Astrocyte (in vitro differentiated cells and primary cell): ENCODE results near the gene PLXNA3. TPM values are rescaled to one million over a fixed set of nuclear protein-coding genes. Genes with fewer than 3 reads are reported as not detected.

Experiments
- DNase-seq: peaks from one replicate; pipeline ENCODE4 v3.0.0-alpha.2; 2010; ENCODE audit warnings: low read depth
- FAIRE-seq: peaks from 2 replicates; lab custom pipeline; 2011; peaks lifted over from hg19 to GRCh38; lab: Jason Lieb, UNC
- H2AFZ ChIP-seq: 2 replicates; pipeline ENCODE4 v1.6.0; 2012; ENCODE audit warnings: low read depth, low read length, inconsistent platforms
- H3K27ac ChIP-seq: 2 replicates; pipeline ENCODE4 v1.5.1; 2011; ENCODE audit warnings: low read depth, low read length, inconsistent platforms
- H3K27me3 ChIP-seq: 2 replicates; pipeline ENCODE4 v1.6.0; 2011; ENCODE audit warnings: low read length, inconsistent platforms; ENCODE audit not compliant: insufficient read depth
- H3K36me3 ChIP-seq: 2 replicates; pipeline ENCODE4 v1.5.1; 2011; ENCODE audit warnings: low read length, inconsistent platforms; ENCODE audit not compliant: insufficient read depth
- H3K4me1 ChIP-seq: 2 replicates; pipeline ENCODE4 v1.5.1; 2011; ENCODE audit warnings: low read length, inconsistent platforms; ENCODE audit not compliant: insufficient read depth
- H3K4me2 ChIP-seq: 2 replicates; pipeline ENCODE4 v1.6.0; 2012; ENCODE audit warnings: low read length, inconsistent platforms
- H3K4me3 ChIP-seq: 2 replicates; pipeline ENCODE4 v1.5.1; 2011; ENCODE audit warnings: low read depth, mild to moderate bottlenecking, low read length, inconsistent platforms; ENCODE audit not compliant: insufficient read depth
- H3K79me2 ChIP-seq: 2 replicates; pipeline ENCODE4 v1.6.0; 2012; ENCODE audit warnings: mild to moderate bottlenecking, low read length, inconsistent platforms; ENCODE audit not compliant: insufficient read depth
- H3K9ac ChIP-seq: 2 replicates; pipeline ENCODE4 v1.6.0; 2012; ENCODE audit warnings: mild to moderate bottlenecking, low read length, inconsistent platforms
- H3K9me3 ChIP-seq: 2 replicates; pipeline ENCODE4 v1.5.1; 2012; ENCODE audit warnings: low read depth, mild to moderate bottlenecking, low read length, inconsistent platforms; ENCODE audit not compliant: insufficient read depth
- H4K20me1 ChIP-seq: 2 replicates; pipeline ENCODE4 v1.6.0; 2012; ENCODE audit warnings: low read length, inconsistent platforms; ENCODE audit not compliant: insufficient read depth
- H3K27ac Mint-ChIP-seq: one replicate; pipeline ENCODE4 v1.8.0; 2021; ENCODE audit warnings: mild to moderate bottlenecking, mixed read lengths; ENCODE audit not compliant: unreplicated experiment
- H3K27me3 Mint-ChIP-seq: one replicate; pipeline ENCODE4 v1.8.0; 2021; ENCODE audit warnings: low read depth, mixed read lengths; ENCODE audit not compliant: unreplicated experiment
- H3K36me3 Mint-ChIP-seq: one replicate; pipeline ENCODE4 v1.8.0; 2021; ENCODE audit warnings: low read depth, mixed read lengths; ENCODE audit not compliant: unreplicated experiment
- H3K4me1 Mint-ChIP-seq: one replicate; pipeline ENCODE4 v1.8.0; 2021; ENCODE audit warnings: low read depth, mixed read lengths; ENCODE audit not compliant: unreplicated experiment
- H3K4me3 Mint-ChIP-seq: one replicate; pipeline ENCODE4 v1.8.0; 2021; ENCODE audit warnings: mild to moderate bottlenecking, moderate library complexity, mixed read lengths; ENCODE audit not compliant: unreplicated experiment
- H3K9me3 Mint-ChIP-seq: one replicate; pipeline ENCODE4 v1.8.0; 2021; ENCODE audit warnings: mild to moderate bottlenecking, mixed read lengths; ENCODE audit not compliant: unreplicated experiment
- EZH2 ChIP-seq: IDR thresholded peaks from 2 replicates; pipeline ENCODE4 v1.6.1; 2012; ENCODE audit warnings: mild to moderate bottlenecking, low read length, inconsistent platforms; ENCODE audit not compliant: insufficient read depth
- total RNA-seq: library from RNA; stranded (reverse); gene quantifications from 2 replicates; pipeline ENCODE4 v1.2.1, GENCODE V29; 2021
- TF ChIP-seq, protein P1 (sequence below): IDR thresholded peaks from 2 replicates; pipeline ENCODE4 v1.5.1; 2011; ENCODE audit warnings: low read depth, mild to moderate bottlenecking, inconsistent platforms, low read length, moderate library complexity; ENCODE audit not compliant: insufficient read depth

PLXNA3 gene
- total RNA-seq, 1 donor from 2014 or later, result 117 TPM

DNA sequence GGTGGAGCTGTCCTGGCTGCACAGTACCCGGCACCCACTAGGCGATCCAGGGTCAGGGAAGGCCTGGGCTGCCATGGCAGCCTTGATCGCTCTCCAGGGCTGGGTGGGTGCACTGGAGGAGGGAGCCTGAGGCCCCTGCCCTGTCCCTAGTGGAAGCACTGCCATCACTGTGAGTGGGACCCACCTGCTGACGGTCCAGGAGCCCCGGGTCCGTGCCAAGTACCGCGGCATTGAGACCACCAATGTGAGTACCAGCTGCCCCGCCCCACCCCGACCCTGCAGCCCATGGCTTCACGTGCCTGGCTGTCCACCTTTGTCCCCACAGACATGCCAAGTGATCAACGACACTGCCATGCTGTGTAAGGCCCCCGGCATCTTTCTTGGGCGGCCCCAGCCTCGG, 8.8 kb downstream of the PLXNA3 start:
- Mint-ChIP-seq H3K27ac (no peak overlapping the region), H3K9me3 (no peaks in the 10 kb centered on the region), H3K4me1 (no peaks in the 10 kb centered on the region), H3K4me3 (no peak overlapping the region), H3K27me3 (no peaks in the 10 kb centered on the region), H3K36me3 (no peaks in the 10 kb centered on the region)
- DNase-seq, result no peak
- Histone ChIP-seq H3K4me1 (no peaks in the 10 kb centered on the region), H3K4me3 (no peak overlapping the region), H2AFZ (no peak overlapping the region), H3K9ac (no peak overlapping the region), H3K36me3 (peaks cover 1% of the 10 kb centered on the region), H3K79me2 (peaks cover 14% of the 10 kb centered on the region), H3K27ac (no peak overlapping the region), H3K4me2 (no peak overlapping the region), H3K9me3 (no peaks in the 10 kb centered on the region), H3K27me3 (no peaks in the 10 kb centered on the region), H4K20me1 (peaks cover 17% of the 10 kb centered on the region)
- TF ChIP-seq EZH2, result no peak
- TF ChIP-seq, protein P1, sequence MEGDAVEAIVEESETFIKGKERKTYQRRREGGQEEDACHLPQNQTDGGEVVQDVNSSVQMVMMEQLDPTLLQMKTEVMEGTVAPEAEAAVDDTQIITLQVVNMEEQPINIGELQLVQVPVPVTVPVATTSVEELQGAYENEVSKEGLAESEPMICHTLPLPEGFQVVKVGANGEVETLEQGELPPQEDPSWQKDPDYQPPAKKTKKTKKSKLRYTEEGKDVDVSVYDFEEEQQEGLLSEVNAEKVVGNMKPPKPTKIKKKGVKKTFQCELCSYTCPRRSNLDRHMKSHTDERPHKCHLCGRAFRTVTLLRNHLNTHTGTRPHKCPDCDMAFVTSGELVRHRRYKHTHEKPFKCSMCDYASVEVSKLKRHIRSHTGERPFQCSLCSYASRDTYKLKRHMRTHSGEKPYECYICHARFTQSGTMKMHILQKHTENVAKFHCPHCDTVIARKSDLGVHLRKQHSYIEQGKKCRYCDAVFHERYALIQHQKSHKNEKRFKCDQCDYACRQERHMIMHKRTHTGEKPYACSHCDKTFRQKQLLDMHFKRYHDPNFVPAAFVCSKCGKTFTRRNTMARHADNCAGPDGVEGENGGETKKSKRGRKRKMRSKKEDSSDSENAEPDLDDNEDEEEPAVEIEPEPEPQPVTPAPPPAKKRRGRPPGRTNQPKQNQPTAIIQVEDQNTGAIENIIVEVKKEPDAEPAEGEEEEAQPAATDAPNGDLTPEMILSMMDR, result no peak
- FAIRE-seq, result no peak

DNA sequence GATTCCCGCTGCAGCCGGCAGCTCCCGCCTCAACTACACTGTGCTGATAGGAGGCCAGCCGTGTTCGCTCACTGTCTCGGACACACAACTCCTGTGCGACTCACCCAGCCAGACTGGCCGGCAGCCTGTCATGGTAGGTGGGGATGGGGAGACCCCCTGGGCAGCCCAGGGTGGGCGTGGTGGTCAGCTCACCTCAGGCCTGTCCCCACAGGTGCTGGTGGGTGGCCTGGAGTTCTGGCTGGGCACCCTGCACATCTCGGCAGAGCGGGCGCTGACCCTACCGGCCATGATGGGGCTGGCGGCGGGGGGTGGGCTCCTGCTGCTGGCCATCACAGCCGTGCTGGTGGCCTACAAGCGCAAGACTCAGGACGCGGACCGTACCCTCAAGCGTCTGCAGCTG, 9.5 kb downstream of the PLXNA3 start:
- H3K4me3 ChIP-seq, result no peak overlapping the region
- DNase-seq (no peak), FAIRE-seq (no peak)
- Mint-ChIP-seq H3K27me3 (no peaks in the 10 kb centered on the region), H3K4me1 (no peaks in the 10 kb centered on the region), H3K27ac (no peak overlapping the region), H3K36me3 (no peaks in the 10 kb centered on the region), H3K4me3 (no peak overlapping the region), H3K9me3 (no peaks in the 10 kb centered on the region)
- H3K4me1 ChIP-seq, result no peaks in the 10 kb centered on the region
- peaks cover 10% of the 10 kb centered on the region for H4K20me1 ChIP-seq
- H3K36me3 ChIP-seq, result peaks cover 2% of the 10 kb centered on the region
- no peak overlapping the region for H3K27ac ChIP-seq
- peaks cover 7% of the 10 kb centered on the region for H3K79me2 ChIP-seq
- no peak overlapping the region for H2AFZ ChIP-seq
- H3K9ac ChIP-seq, result no peak overlapping the region
- no peaks in the 10 kb centered on the region for H3K9me3 ChIP-seq
- H3K27me3 ChIP-seq, result no peaks in the 10 kb centered on the region
- no peak overlapping the region for H3K4me2 ChIP-seq
- TF ChIP-seq, protein P1, result no peak
- no peak for TF ChIP-seq EZH2

DNA sequence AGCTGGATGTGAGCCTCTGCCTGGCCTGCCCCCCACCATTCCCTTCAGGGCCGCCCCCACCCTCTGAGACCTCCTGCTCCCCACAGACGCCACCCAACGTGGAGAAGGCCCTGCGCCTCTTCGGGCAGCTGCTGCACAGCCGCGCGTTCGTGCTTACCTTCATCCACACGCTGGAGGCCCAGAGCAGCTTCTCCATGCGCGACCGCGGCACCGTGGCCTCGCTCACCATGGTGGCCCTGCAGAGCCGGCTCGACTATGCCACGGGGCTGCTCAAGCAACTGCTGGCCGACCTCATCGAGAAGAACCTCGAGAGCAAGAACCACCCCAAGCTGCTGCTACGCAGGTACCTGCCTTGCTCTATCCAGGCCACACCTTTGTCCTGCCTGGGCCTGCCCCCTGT, 10.1 kb downstream of the PLXNA3 start:
- Histone ChIP-seq H3K79me2 (peaks cover under 1% of the 10 kb centered on the region), H3K4me2 (no peak overlapping the region), H3K4me1 (no peaks in the 10 kb centered on the region), H3K27me3 (no peaks in the 10 kb centered on the region), H4K20me1 (peaks cover 4% of the 10 kb centered on the region), H3K4me3 (no peak overlapping the region), H3K9ac (no peak overlapping the region), H3K27ac (no peak overlapping the region), H3K36me3 (peaks cover 2% of the 10 kb centered on the region), H2AFZ (no peak overlapping the region), H3K9me3 (no peaks in the 10 kb centered on the region)
- DNase-seq (no peak), FAIRE-seq (no peak)
- TF ChIP-seq, protein P1, result no peak
- TF ChIP-seq EZH2, result no peak
- Mint-ChIP-seq H3K27ac (no peak overlapping the region), H3K27me3 (no peaks in the 10 kb centered on the region), H3K9me3 (no peaks in the 10 kb centered on the region), H3K36me3 (no peaks in the 10 kb centered on the region), H3K4me1 (no peaks in the 10 kb centered on the region), H3K4me3 (no peak overlapping the region)
